ENCODE data around the gene LEMD2.
A peak's percentile ranks its signal among the peaks of the same experiment; 100 is the strongest.

The LEMD2 gene

DNA sequence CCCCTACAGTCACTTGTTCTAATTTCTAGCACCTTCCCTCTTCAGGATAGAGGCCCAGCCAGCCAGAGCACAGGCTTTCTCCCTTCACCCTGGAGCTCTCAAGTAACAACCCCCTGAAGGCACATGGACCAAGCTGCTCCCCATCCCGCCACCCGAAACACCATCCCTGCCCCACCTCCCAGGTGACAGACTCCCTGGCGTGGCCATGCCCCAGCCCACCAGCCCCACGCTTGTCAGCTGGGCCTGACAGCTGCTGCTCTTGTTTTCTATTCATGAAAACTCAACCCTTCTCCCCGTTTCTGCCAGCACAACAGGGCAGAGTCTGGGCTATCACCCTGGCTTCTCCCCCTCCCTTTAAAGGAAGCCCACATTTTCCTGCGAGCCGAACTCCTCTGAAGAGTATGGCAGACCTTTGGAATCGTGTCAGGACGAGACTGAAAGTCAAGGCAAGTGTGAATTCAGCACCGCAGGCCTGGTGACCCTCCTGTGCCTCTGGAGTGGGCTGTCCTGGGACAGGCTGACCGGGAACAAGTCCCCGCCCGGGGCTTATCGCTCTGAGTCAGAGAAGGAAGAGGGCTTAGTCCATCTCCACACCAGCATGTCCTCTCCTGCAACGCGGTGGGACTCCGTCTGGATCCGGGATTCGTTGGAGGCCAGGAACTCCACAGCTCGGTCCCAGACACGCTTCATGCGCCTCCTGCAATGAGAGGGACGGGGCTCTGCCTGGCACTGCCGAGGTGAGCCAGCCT, 16.7 kb downstream of the LEMD2 start:
- no peak for DNase-seq

DNA sequence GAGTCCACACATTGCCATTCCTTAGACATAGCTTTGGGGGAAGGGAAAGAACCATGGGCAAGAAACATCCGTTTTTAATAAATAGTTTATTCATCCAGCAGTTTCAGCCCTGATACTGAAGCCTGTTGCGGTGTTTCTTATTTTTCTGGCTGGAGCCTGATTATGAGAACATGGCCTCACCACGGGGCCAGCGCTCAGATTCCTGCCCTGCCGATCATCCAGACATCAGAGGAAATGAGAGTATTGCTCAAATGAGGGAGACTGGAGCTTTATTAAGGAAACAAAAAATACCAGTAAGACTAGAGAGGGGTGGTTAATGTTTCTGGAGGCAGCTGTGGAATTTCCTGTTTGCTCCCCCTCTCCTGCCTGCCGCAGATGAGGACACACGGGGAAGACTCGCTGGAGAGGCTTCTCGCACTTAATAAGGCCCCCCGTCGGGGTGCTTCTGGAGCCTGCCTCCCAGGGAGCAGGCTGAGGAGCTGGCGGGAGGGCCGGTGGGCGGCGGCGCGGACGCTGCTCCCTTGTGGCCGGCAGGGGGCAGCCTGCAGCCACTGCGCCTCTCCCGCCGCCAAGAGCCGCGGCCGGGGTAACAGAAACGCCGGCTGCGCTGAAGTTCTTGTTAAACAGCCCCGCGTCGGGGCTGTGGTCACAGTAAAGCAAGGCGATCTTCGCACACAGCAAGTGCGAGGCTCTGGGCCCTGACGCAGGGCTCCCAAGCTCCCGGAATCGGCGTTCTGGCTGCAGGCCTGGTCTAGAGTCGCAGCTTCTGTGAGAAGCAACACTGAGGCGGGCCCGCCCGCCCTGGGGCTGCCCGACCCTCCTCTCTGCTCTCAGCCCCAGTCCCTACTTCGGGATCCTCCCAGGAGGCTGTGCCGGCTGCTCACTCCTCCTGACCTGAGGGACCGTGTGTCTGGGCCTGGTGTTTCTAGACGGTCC, 17.5 kb downstream of the LEMD2 start:
- DNase-seq = peak; percentile 59 to 69

DNA sequence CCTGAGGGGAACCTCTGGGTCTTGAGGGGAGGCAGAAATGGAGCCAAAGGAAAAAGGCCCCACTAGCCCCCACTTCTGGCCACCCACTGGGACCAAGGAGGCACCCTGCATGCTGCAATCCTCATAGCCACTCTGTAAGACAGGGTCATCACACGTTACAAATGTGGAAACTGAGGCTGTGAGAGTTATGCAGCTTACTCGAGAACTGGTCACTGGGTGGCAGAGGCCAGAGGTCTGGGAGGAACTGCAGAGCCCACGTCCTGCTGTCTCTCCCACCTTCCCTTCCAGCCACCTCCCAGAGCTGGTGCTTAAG, 18.1 kb downstream of the LEMD2 start:
- no peak for DNase-seq

DNA sequence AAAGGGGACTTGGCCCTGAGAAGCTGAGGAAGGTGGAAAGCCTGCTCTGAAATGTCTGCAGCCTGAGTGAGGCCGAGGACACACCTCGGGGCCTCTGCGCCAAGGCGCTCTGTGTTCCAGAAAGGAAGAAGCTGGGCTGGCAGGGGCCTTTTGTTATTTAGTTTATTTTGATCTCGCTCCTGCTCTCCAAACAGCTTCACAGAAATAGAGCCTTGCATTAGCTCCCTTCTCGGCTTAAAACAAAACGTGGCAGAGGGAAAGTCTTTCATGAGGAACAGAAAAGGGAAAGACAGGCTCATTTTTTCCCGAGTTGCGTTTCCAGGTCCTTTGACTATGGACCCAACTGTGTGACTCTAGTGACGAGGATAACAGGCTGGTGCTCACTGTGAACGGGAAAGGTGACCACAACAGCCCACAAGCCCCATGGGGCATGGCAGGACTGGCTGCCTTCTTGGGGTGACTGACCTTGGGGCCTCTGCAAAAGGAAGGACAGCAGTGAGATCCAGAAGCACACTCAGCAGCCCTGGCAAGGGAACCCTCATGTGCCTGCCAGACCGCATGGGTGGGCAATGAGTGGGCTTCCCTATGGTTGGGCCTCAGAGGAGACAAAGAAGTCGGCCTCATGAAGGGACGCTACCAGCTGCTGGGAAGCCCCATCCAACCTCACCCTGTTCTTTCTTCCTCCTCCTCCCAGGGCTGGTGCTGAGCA, 18.7 kb downstream of the LEMD2 start:
- DNase-seq = no peak

DNA sequence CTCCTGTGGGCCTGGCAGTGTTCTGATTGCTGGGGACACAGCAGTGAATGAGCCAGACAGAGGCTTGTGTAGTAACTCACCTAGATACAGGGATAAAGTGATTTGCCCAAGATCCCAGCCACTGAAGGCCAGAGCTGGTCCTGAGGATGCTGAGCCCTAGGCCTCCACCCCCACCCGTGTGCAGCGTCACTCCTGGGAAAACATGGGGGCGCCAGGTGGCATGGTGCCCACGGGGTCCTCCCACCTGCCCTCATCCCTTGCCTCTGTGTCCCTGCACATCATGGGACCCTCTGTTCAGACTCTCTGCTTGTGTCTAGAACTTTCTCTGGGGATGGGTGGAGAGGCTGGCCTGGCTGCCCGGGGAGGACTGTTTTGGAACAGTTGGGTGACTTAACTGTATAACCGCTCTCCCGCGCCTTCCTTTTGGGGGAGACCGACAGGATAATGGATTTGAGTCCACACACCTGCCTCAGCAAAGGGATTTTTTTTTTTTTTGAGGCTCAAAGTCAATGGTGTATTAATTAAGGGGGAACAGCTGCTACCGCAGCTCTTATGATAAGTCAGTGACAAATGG, 19.6 kb downstream of the LEMD2 start:
- no peak for DNase-seq

DNA sequence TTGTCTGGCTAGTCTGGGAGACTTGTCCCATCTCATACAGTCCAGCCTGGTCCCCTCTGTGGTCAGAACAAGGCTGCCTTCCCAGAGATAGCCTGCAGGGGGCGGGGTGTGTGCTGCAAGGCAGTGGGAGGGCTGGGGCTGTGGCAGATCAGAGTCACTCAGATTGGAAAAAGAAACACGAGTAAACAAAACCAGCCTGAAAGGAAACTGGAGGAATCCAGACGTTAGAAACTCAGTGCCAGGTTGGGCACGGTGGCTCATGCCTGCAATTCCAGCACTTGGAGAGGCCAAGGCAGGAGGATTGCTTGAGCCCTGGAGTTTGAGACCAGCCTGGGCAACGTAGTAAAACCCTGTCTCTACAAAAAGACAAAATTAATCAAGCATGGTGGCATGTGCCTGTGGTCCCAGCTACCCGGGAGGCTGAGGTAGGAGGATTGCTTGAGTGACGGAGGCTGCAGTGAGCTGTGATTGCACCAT, 20.2 kb downstream of the LEMD2 start:
- DNase-seq = peak; percentile 75 to 79

DNA sequence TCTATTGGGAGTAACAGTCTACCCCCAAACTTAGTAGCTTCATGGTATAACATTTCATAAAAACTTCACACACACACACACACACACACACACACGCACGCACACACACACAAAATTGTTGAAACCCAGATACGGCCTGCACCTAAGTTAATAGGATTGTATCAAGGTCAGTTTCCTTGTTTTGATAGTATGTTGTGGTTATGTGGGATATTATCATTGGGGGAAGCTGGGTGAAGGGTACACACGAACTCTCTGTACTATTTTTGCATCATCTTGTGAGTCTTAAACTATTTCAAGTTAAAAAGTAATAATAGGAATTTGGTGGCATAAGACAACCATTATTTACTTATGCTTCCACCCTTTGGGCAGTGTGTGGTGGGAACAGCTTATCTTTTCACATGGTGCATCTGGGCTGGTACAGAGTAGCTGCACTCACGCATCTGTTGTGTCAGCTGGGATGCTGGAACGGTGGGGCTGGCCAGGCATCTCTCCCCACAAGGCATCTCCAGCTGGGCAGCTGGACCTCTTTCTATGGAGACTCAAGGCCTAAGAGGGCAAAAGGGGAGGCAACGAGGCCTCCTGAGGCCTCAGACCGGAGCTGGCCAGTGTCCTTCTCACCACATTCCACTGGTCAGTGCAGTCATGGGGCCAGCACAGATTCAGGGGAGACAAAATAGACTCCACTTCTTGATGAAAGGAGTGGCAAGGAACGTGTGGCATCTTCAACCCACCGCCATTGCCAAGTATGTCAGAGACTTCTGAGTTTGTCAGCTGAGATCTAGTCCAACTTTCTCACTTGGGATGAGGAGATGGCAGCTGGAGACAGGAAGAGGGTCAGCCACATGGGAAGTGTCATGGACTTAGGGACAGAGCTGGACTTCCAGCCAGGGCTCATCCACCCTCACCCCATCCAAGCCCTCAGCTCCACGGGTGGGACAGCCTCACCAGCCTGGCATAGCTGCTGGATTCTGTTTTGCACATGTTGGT, 21.7 kb downstream of the LEMD2 start:
- no peak for DNase-seq

DNA sequence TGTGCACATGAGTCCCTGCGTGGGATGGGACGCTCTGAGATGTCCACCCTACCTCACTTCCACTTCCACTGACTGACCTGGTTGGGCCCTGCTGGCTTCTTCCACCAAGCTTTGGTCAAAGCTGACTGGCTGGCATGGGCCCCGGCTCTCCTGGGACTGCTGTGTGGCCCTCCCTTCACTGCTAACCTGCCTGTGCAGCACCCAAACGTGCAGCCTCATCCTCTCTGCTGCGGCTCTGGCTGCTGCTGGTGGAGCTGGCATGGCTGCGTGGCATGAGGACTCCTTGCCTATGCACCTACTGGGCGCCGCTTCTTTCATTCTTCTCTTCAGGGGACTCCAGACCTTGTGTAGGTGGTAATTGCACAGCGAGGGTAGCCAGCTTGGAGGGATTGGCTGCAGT, 23.6 kb downstream of the LEMD2 start:
- no peak for DNase-seq

DNA sequence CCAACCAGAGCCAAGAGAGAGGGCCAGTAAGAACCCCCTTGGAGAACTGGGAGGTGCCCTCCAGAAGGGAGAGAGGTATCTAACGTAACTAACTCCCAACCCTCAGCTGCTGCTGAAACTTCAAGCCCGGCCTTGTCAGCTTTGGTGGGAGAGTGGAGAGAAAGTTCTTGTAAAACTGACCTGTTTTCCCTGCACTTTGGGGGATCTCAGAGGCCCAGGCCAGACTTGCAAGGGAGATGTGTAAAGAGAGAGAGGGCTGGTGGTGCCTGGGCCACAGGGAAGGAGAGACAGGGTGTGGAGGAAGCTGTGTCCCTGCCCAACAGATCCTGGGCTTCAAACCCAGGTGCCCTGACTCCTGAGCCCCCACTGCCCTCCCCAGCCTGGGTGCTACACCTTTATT, 24.9 kb downstream of the LEMD2 start:
- no peak for DNase-seq

DNA sequence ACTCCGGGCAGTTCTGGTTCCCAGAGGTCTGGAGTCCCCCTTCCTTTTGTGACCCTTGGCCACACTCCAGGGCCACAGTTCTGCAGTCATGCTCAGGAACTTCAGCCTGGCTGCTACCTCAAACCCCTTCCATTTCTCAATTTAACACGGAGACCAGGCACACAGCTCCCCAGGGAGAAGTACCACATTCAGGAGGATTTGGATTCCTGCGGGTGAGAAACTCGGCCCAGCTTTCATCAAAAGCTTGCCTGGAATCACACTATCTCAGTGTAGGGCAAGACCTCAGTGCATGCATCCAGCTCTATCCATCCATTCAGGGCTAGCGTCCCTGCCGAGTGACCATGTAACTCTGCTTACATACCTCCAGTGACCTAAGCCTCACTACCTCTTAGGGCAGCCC, 25.4 kb downstream of the LEMD2 start:
- no peak for DNase-seq

DNA sequence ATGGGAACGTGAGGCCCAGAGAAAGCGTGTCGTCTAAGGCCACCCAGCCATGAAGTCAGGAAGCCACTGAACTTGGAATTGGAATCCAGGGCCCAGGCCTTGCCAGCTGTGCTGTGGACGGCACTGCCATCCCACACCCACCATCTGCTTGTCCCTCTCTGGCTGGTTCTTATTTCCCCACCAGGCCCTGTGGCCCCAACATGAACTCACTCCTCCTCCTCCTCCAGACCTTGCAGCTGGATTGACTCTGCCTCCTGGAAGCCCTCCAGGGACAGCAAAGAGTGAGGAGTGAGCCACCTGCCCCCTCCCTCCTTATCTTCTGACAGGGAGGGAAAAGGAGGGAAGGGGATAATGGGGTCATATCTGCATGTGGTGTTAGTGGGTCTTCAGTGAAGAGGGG, 26.2 kb downstream of the LEMD2 start:
- DNase-seq = no peak

DNA sequence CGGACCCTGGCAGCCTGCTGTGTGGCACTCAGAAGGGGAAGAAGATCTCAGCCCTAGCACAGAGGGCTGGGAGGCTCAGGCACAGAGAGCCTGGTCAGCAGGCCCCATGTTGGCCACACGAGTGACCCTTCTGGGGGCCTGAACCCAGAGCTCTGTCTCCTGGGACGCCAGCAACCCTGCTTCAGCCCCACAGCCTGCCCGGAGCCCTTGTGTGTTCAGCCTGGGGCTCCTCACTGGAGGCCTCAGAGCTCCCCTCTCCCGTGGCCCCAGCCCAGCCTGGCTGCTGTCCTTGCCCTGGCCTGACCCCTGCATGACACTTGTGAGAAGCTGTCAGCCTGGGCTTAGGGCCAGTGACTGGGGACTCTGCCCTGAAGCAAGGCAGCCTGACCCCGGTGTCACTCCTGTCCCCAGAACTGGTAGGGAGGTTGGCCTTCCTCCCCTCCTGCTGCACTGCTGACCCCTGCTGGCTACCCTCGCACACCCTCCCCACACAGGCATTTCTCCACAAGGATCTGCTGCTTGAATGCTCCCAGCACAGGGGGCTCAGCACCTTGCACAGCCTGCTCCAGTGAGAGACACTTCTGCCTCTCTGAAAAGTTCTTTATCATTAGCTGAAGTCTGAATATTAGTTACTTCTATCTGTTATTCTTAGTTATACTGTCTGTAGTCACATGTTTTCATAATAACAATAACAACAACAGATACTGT, 26.9 kb downstream of the LEMD2 start:
- peak; percentile 25 to 35 for DNase-seq

DNA sequence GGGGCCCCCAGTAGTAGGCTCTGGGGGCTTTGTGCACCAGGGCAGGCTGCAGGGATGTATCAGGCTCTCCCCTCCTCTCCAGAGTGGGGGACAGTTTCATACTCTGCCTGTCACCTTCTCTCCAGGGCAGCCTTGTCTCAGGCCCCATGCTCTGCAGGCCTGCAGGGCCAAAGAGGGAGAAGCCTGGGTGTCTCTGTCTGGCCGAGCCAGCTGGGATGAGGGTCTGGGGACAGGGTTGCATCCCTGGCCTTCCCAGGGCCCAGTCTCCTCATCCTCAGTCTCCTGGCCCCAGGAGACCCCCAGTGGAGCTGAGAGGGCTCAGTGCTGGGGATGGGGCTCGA, 27.4 kb downstream of the LEMD2 start:
- DNase-seq = no peak

DNA sequence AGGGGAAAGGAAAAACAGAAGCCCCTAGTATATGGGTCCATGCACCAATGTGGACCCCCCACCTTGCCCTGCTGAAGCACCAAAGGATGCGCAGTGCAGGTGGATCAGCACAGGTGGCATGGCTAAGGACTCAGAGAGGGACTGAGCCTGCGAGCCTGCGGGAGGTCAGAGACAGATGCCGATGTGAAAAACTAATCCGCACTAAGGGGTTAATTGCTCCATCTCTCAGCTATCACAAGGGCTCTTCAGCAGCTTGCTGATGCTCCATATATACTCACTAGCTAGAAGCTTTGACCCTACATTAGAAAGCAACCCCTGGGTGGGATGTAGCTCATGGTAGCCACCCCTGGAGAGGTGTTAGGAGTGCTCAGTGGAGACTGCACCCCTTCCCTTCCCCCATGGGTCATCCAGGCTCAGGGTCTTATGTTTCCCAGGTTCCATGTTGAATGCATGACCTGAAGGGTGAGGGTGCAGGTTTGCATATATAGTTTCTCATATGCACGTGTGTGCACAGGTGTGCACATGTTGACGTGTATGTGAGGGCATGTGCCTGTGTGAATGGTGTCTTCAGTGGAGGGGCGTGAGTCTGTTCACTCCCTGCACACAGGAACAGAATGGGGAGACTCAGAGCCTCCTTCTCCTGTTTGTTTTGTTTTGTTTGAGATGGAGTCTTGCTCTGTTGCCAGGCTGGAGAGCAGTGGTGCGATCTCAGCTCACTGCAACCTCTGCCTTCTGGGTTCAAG, 28.9 kb downstream of the LEMD2 start:
- DNase-seq = no peak

DNA sequence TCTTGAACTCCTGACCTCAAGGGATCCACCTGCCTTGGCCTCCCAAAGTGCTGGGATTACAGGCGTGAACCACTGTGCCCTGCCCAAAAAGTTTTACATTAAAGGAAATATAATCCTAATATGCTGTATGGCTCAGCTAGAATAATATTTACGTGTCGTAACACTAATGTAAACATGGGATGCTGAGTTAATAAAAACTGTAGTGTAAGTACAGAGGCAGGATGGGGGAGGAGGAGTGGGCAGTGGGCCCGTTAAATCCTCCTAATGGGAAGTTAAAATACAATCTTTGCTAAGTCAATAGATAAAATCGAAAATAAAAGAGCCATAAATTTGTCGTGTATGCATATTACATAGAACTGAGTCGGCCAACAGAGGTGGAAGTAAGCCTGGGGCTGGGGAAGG, 30.1 kb downstream of the LEMD2 start:
- no peak for DNase-seq

DNA sequence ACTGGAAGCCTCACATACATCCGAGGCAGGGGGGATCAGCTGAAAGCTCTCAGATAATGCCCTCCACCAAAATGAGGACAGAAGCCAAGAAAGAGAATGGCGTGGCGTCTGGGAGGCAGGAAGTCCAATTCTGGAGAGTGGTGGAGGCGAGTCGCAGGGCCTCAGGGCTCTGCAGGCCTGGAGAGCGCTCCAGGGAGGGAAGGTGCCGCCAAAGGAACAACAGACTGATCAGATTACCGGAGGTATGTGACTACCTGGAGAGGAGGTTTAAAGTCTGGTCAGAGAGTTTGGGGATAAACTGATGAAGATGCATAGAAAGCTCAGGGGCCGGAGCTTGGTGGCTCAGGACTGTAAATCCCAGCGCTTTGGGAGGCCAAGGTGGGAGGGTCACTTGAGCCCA, 31.0 kb downstream of the LEMD2 start:
- no peak for DNase-seq

DNA sequence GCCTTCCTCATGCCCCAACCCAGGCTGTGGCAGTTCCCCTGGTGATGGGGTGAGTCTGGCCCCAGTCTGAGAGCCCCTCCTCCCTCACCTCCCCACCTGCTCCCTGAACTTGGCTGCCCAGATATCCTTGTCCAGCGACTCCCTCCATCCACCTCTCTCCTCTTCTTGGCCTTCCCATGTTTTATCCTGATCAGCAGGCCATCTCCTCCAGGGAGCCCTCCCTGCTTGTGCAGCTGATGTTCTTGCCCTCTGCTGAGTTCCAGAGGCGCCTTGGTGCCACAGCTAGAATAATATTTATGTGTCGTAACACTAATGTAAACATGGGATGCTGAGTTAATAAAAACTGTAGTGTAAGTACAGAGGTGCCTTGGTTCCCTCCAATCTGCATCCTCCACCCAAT, 31.8 kb downstream of the LEMD2 start:
- DNase-seq = no peak

DNA sequence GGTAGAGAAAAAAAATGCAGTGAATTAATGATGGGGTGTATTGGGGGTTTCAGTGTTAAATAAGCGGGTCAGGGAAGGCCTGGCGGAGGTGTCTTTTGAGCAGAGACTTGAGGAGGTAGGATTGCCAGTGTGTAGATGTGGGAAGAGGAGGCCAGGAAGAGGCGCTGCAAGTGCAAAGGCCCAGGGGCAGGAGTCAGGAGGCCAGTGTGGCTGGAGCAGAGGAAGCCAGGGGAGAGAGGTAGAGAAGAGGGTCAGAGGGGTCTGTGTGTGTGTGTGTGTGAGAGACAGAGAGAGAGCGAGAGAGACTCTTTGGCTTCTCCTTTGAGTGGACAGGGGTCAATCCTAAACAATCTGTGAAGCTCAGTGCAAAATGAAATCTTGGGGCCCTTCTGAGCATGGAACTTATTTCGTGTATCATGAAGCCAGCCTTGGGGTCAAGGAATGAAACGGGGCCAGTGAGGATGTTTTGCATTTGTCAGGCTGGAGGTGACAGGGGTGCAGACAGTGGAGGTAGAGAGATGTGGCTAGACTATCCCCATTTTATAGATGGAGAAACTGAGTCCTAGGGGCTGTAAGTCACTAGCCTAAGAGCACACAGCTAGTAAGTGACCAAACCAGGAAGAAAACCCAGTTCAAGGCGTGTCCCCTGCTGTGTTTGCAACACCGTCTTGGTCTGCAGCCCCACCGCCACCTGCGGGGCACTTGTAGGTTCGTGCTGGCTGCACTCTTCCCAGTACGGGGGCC, 32.5 kb downstream of the LEMD2 start:
- DNase-seq = no peak

DNA sequence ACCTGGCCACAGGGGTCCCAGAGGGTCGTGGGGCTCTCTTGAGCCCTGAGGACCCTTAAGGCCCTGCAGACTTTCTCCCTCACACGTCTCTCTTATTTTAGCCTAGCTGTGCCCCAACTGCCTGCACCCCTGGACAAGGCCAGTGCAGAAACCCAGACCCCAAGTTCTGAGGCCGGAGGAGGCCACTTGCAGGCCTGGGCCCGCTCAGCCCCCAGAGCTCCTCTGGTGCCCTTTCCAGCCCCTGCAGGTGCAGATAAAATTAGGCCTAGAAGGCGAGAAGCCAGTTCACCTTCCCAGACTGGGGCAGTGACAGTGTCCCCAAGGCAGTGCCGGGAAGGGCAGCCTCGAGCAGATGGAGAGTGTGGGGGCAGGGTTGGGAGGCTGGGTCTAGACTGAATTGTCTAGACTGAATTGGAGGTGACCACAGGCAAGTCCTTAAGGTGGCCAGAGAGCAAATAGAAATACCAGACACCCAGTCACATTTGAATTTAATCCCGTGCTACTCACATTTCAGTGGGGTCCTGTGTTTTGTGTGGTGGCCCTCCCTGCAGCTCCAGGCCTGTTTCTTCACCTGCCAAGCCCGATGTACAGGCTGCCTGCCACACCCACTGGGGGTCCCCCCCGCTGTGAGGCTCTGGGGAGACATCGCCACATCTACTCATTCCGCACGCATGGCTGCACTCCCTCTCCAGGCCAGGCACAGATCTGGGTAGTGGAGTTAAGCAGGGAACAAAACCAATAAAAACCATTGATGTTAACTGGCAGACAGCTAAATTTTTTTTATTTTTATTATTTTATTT, 33.7 kb downstream of the LEMD2 start:
- no peak for DNase-seq

Measured in stimulated activated CD4-positive, alpha-beta T cell treated with anti-CD3 and anti-CD28 coated beads, Interleukin-2, amount 100 ng/mL, for 48 hours (primary cell).